DMS53 treated with DMSO at 0.1 percent for 48 hours (cell line): Measurements from ENCODE around the gene IQGAP3.
"Not testable (repeated sequence)": the region's sequence is repeated elsewhere in the genome, so short reads cannot be mapped to it uniquely, and the experiment has no call there.

Source experiments
- DNase-seq: peaks from one replicate; lab custom pipeline; 2025; ENCODE audit not compliant: unreplicated experiment; lab: John Stamatoyannopoulos, UW

The IQGAP3 gene

DNA sequence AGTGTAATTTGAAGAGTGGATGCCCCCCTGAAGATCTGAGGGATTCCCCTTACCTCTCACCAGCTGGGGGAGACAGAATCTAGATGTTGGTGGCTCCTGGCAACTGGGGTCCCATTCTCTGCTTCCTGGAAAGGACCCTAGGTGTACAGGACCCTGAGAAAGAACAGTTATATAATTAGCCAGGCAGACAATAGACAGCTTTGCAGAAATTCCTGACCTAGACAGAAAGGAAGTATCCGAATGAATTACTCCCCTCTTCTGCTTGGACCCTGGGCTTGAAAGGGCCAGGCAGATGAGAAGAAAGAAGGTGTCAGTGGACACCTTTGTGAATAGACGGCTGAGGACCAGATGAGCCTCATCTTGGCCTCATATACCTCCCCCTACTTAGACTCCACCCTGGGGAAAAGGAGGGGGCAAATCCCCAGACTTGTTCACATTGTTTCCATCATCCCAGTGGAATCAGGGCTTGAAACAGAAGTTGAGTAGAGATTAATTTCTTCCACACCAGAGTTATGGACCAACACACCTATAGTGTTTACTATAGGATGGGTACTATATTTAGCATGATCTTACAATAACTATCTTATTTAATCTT is 1.8 kb upstream of the IQGAP3 start:
- no peak for DNase-seq

DNA sequence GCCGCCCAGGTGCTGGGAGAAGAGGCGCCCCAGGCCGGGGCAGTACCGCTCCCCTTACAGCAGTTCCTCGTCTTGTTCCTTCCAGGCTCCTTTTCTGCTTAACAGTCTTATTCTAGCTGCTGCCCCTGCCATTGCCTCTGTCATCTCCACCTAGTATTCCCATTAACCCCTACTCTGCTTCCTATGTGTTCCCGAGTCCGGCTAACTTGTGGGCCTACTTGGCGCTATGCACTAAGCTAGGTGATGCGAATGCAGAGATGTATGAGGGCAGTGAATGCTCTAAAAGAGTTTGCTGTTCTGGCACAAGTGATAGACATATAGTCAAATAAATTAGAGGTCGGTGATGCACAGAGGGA is 276 bp upstream of the IQGAP3 start:
- no peak for DNase-seq

DNA sequence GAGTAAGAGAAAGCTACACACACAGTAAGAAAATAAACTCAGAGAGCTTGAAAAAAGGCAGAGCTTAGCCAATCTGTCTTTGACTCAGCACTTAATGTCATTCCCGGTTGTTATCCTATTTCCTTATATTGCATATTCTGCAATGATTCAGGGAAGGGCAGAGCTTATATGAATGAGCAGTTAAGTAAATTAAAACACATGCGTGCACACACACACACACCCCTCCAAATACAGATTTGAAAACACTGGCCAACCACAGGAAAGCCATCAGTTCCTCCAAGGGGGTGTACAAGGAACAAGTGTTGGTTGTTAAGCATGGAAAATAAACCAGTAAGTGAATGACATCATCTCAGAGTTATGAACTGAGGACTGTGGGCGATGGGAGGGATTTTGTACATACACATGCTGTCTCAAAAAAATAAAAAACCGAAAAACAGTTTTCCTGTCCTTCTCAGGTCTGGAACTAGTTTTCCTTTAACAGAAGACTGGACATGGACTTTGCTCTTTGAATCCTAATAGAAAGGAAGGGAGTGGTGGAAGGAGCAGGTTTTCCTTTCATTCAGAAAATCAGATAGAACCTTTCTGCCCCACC is 1.0 kb downstream of the IQGAP3 start:
- DNase-seq = no peak

DNA sequence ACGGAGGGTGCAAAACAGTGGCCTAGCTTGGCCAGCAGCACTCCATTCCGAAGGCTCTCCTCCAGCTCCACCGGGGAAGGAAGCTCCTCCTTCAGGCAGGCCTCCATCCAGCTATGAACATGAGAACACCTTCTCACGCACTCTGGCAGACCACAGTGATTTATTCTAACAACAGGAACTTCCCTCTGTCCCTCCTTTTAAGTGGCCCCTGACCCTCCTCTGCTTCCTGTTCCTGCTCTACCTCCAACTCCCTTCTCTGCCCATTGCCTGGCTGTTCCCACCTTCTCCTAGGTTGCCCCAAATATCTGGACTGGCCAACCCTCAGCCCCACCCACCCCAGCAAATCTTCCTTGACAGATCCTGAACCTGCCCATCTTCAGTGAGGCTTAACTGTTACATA is 5.9 kb downstream of the IQGAP3 start:
- no peak for DNase-seq

DNA sequence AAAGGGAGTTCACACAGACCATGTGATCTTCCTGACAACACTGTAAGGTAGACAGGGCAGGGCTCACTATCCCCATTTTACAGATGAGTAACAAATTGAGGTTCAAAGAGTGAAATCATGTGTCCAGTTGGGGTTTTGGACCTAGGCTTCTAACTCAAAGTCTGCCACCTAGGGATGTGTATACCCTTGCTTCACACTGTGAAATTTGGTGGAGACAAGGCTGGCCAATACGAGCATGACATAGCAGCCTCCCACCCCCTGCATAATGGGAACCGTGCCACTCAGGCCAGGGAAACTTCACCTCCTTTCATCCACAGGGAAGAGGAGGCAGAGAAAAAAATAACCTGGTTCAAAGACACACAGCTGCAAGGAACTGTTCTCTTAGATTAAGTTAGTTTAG is 6.8 kb downstream of the IQGAP3 start:
- DNase-seq = no peak

DNA sequence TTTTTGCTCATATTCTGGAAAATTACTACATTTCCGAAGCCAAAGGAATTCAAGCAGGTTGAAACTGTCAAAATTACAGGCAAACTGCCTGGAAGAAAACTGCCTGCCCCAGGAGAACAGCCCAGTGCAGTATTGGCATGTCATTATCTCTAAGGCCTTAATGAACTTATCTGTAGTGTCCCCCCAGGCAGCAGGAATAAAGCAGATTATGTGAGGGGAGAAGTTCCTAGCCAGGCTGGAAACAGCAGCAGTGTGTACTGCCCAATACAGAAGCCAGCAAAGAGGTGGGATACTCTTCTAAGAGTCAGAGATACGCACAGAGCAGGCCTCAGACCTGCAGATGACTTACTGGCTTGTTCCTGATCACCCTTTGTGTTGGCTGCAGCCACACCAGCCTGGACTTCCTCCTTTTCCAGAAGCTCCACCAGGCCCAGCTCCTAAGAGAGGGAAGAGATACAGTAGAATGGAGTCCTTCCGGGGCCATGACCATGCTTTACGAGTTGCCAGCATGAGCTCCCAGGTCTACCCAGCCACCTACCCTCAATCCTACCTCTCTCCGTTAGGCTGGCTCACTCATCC is 11.7 kb downstream of the IQGAP3 start:
- DNase-seq = no peak

DNA sequence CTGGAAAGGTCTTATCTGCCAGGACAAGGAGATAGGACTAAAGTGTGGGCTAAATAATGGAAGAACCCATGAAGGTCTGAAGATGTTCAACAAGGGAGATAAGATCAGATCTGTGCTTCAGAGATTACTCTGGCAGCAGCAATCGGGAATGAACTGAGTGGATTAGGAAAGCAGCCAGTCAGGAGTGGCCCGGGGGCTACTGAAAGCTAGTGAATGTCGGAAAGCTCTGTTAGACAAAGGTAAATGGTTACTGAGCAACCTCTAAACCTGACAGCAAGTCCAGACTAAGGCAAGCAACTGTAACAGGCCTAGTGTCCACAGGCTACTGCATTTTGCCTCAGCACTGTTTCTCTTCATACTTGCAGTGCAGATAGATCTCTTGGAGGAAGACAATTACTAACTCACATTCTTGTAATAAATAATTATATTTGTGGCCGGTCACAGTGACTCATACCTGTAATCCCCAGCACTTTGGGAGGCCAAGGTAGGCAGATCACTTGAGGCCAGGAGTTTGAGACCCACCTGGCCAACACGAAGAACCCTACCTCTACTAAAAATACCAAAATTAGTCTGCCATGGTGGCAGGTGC is 12.5 kb downstream of the IQGAP3 start:
- no peak for DNase-seq

DNA sequence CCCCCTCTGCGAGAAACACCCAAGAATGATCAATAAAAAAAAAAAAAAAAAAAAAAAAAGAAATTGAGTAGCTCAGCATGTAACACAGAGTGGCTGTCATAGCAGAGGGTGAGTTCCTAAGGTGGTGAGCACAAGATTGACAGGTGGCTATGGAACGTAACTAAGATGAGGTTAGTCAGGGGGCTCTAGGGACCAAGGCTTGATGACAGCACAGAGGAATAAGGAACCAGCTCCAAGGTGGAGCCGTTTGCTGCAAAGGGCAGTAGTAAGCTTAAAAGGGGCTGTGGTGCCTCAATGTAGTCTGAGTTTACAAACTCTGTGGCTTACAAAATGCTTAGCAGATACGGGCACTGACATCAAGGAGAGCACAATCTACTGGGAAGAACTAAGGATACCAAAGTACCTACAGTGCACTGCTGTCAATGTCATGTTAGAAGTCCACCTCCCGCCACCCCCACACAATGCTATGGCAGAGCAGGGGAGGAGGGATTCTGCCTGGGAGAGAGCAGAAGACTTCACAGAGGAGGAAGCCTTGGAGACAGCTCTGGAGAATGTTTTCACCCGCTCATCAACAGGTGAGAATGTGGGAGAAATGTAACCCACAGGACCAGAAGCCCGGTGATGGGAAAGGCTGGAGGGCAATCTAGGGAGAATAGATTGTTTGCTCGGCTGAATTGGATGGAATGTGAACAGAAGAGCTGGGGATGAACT is 13.1 kb downstream of the IQGAP3 start:
- DNase-seq = no peak

DNA sequence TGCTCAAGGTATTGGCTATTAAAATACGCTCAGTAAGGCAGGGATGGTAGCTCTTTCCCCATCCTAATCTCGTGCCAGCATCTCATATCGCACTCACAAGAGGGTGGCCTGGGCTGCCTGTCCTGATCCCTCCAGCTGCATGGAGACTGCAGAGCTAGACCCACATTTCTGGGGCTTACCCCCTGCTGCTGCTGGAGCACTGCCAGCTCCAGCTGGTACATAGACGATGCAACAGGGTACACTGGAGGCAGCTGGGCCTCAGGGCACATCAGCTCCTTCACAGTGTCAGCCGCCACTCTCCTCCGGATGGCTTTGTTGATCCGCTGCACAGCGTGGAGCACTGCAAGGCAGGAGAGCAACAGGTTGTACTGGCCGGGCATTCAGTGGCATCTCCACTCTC is 16.0 kb downstream of the IQGAP3 start:
- DNase-seq = no peak

DNA sequence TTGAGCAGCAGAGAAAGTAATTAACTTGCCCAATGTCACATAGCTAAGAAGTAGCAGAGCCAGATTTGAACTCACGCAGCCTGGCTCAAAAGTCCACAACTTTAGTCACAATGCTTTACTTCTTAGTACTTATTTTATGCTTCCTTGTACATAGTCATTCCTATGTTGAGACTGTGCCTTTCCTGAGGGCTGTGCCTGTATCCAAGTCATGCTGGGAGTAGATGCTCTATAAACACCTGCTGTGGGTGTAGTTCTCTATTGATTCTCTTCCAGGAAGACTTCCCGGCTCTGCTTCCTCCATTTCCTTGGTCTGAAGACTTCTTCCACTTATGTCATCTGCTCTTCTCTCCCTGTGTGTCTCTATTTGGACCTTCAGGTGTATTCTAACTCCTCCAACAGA is 16.6 kb downstream of the IQGAP3 start:
- DNase-seq = no peak

DNA sequence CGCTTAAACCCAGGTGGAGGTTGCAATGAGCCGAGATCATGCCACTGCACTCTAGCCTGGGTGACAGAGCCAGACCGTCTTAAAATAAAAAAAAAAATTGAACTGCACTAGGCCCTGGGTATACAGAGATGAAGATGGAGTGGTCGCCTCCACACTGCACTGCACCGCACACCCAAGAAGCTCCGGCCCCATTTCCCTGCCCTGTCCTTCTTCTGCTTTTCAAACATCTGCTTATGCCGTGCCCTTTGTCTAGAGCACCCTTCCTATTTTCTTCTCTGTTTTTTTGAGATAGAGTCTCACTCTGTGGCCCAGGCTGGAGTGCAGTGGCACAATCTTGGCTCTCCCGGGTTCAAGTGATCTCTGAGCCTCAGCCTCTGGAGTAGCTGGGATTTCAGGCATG is 17.4 kb downstream of the IQGAP3 start:
- DNase-seq = no peak

DNA sequence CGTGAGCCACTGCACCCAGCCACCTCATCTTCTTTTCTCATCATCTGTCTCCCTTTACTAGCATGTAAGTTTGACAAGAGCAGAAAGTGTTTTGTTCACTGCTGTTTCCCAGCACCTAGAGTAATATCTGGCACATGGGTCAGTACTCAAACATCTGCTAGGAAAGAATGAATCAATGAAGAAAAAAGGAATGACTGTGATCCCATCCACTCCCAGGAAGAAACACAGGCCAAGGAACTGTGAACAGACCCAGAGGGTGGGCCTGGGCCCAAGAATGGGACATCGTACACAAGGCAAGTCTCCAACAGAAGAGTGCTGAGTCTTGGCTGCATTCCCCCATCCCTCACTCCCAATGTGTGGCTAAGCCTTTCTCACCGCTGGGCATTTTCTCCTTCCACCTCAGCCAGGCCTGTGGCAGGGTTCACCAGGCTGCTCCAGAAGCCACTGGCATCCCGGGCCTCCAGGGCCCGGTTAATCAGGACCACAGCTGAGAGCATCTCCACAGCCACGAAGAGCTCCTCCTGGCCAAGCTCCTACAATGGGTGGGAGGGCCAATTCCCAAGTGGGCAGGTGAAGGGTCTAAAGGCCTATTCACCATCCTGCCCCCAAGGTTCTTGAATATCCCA is 18.4 kb downstream of the IQGAP3 start:
- DNase-seq = no peak

DNA sequence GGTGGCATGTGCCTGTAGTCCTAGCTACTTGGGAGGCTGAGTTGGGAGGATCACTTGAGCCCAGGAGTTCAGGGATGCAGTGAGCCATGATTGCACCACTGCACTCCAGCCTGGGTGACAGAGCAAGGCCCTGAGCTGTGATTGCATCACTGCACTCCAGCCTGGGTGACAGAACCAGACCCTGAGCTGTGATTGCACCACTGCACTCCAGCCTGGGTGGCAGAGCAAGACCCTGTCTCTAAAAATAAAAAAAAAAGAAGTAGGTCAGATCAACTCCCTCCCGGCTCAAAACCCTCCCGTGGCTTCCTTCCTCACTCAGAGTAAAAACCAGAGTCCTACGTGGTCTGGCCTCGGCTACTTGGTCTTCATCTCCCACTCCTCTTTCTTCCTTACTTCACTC is 19.4 kb downstream of the IQGAP3 start:
- DNase-seq = not testable (repeated sequence)

DNA sequence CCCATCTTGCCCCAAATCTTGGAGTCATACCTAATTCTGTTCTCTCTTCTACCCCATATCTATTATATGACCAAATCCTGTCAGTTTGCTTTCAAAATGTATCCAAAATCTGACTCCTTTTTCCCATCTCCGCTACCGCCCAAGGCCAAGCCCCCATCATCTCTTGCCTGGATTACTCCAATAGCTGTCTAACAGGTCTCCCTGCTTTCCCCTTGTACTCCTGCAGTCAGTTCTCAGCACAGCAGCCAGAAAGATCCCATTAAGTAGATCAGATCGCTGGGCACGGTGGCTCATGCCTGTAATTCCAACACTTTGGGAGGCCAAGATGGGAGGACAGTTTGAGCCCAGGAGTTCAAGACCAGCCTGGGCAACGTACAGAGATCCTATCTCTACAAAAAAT is 19.8 kb downstream of the IQGAP3 start:
- no peak for DNase-seq

DNA sequence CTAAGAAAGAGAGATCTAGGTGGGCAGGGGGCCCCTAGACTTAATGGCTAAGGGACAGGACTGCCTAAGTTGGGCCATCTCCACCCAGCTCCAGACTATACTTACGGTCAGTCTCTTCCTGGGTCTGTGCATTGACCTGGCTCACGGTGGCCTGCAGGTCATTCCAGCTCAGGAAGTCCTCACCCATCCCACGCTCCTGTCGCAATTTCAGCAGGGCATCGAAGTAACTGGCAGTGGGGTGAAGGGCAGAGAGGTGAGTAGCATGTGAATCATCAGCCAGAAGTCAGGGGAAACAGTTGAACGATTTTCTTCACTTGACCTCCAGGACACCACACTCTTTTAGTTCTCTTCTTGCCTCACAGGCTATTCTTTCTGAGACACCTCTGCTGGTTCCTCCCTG is 20.5 kb downstream of the IQGAP3 start:
- no peak for DNase-seq

DNA sequence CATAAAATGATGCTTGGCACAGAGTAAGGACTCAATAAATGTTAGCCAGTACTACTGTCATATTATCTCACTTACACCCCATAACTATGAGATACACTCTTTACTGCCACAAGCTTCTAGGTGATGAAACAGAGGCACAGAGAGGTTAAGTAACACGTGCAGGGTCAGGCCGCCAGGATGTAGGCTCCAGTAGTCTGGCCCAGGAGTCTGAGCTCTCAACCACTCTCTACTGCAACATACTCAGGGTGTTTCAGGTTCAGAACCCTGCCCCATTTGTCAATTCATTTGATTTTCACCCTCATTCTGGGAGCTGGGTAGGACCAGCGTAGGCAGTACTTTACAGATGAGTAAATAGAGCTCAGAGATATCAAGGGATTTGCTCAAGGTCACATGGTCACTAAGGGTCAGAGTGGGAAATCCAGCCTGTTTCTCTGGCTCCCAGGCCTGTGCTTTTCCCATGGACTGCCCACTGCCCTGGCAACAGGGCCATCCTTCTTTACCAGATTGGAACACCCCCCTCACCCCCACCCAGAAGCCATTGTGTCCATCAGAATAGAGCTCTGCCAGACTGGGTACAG is 21.2 kb downstream of the IQGAP3 start:
- DNase-seq = no peak

DNA sequence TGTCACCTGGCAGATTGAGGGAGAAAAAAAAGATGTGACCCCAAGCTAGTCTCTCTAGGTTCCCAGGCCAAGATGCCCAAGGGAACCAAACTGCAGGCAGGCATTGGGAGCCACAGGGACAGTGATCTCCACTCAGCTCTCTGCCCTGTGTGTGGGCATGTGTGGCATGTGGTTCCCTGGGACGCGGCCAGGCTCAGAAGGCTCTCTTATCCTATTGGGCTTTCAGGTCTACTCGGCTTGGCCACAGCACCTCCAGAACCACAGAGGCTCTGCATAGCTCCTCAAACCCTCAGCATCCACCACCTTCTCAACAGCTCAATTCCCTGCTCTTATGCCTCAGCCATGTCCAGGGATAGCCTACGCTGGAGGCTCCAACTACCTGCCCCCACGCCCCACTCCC is 22.0 kb downstream of the IQGAP3 start:
- DNase-seq = no peak

DNA sequence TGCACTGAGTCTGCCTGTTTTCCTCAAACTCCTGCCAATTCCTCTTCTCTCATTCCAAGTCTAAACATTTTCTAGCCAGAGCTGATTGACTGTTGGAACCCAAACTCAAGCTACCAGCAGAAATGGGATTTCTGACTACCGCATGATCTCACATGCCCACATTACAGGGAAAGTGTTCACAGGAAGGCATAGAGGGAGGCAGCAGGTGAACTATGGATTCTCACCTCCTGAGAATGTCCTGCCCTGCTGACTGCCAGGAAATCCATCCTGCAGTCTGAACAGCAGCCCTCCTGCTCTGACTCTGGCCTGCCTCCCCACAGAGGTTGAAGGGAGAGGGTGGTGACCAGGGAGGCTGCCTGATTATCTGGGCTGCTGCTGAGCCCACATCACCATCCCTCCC is 22.5 kb downstream of the IQGAP3 start:
- no peak for DNase-seq

DNA sequence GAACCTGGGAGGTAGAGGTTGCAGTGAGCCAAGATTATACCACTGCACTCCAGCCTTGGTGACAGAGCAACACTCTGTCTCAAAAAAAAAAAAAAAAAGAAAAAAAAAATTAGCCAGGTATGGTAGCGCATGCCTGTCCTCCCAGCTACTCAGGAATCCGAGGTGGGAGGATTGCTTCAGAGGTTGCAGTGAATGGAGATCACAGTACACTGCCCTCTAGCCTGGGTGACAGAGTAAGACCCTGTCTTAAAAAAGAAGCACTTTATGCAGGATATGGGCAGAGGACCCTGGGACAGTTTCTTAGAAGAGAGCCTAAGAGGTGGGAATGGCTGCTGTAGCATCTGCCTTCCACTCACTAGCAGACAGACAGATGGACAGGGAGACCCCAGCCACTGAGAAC is 23.0 kb downstream of the IQGAP3 start:
- no peak for DNase-seq

DNA sequence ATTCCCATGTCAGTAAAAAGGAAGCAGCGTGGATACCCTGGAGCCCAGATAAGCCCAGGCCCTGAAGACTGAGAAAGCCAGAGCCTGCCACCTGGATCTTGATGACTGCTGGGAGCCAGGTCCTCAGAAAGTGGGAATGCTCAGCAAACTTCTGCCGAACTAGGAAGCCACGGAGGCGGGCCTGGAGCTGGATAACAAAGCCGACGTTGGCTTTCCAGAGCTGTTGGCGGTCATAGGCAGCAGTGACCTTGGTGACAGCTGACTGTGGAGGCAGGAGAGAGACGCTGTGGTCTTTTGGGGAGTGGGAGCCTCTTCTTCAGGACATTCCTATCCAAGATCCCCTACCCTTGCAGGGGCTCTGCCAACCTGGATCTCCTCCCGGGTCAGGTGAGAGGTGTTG is 24.4 kb downstream of the IQGAP3 start:
- DNase-seq = no peak

DNA sequence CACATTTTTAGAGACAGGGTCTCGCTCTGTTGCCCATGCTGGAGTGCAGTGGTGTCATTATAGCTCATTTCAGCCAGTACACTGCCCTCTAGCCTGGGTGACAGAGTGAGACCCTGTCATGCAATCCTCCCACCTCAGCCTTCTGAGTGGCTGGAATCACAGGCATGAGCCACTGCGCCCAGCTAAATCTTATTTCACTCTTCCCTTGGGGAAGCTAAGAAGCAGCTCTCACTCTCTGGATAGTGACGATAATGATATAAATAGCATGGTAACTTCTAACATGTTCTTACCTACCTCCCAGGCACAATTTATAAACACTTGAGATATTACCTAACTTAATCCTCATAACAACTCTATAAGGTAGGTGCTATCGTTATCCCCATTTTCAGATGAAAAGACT is 24.9 kb downstream of the IQGAP3 start:
- no peak for DNase-seq
